ENCODE measurements around the gene RAB30. TPM values are rescaled to one million over a fixed set of nuclear protein-coding genes. Genes with fewer than 3 reads are reported as not detected.

RAB30 gene
- total RNA-seq, 2 experiments from 2014 or later: 76.2 to 79.2 TPM

DNA sequence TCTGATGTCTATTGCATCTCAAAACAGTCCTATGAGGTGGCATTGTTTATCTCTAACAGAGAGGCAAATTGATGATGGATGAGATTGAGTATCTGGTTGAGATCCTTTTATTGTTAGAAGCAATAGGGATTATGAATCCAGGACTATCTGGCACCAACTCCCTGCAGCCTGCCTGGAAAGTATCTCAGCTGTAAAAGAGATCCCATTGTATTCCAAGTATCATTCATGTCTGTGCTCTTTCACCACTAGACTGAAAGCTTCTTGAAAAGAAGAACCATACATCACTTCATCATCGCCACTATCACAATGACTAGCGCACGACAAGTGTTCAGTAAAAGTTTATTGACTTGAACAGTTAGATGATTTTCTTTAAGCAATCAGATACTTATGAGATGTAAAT lies 43.3 kb upstream of the RAB30 start:
- no peaks in the 10 kb centered on the region for H3K36me3 ChIP-seq (ENCODE audit: insufficient read depth, low read length)
- ATAC-seq (ENCODE audit: poor library complexity) (no peak), DNase-seq (no peak)
- Mint-ChIP-seq H3K4me1 (ENCODE audit: low read depth) (peaks cover 47% of the 10 kb centered on the region), H3K27me3 (no peaks in the 10 kb centered on the region), H3K4me3 (peak overlapping the region; percentile 49), H3K9me3 (no peaks in the 10 kb centered on the region), H3K36me3 (ENCODE audit: low read depth) (no peaks in the 10 kb centered on the region), H3K27ac (peak overlapping the region; percentile 40)
- POLR2A ChIA-PET: interaction anchor here (2.3 to 5.9 kb wide), 3 partner anchors 41 to 44 kb away, joined by 8 to 59 read pairs (median 12); partner anchors contain the start of genes PCF11 and RAB30
- H3K27ac ChIP-seq (ENCODE audit: low read depth in 1 of 2, low read length in 2 of 2): no peak overlapping the region
- no peak for TF ChIP-seq CTCF (IDR thresholded peaks at IDR 0.05)
- CTCF ChIA-PET: no interaction called here
- no peaks in the 10 kb centered on the region for H3K9me3 ChIP-seq (ENCODE audit: control insufficient read depth in 1 of 2, insufficient read depth in 1 of 2, low read length in 2 of 2)
- peaks cover 33% of the 10 kb centered on the region for H3K4me1 ChIP-seq (ENCODE audit: insufficient read depth, low read length)
- H3K27me3 ChIP-seq (ENCODE audit: control insufficient read depth in 1 of 2, insufficient read depth in 2 of 2, low read length in 2 of 2): no peaks in the 10 kb centered on the region
- H3K4me3 ChIP-seq (ENCODE audit: low read length): no peak overlapping the region
- intact Hi-C loops (cut with DNase I, micrococcal nuclease): loop anchor here (5.0 kb wide), 2 partner anchors 38 to 43 kb away; partner anchors contain the start of gene RAB30 (in 1 of the 2)

DNA sequence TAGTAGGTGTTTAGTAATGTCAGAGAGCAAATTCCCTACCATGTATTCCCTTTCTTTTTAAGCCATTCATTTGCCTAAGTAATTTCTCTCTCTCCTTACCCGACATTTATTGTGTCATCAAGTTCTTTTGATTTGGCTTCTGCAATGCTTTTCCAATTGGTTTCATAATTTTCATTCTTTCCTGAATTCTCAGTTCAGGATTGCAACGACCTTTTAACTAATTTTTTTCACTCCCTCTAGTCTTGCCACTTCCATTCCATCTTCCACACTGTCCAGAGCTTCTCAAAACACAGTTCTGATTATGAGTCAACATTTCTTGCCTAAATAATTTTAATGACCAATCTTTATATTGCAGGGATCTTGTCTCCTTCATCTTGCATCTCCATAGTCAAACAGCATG lies 41.2 kb upstream of the RAB30 start:
- H3K27ac Mint-ChIP-seq: no peak overlapping the region
- Histone ChIP-seq H3K27me3 (ENCODE audit: control insufficient read depth in 1 of 2, insufficient read depth in 2 of 2, low read length in 2 of 2) (no peaks in the 10 kb centered on the region), H3K36me3 (ENCODE audit: insufficient read depth, low read length) (no peaks in the 10 kb centered on the region), H3K4me3 (ENCODE audit: low read length) (no peak overlapping the region), H3K4me1 (ENCODE audit: insufficient read depth, low read length) (peaks cover 23% of the 10 kb centered on the region), H3K9me3 (ENCODE audit: control insufficient read depth in 1 of 2, insufficient read depth in 1 of 2, low read length in 2 of 2) (no peaks in the 10 kb centered on the region), H3K27ac (ENCODE audit: low read depth in 1 of 2, low read length in 2 of 2) (no peak overlapping the region)
- POLR2A ChIA-PET: interaction anchor here (1.1 kb wide), 1 partner anchor 44 kb away, joined by 5 read pairs; the partner anchor contains the start of gene PCF11
- intact Hi-C loops (cut with DNase I, micrococcal nuclease): no loop called here
- ATAC-seq (ENCODE audit: poor library complexity) (no peak), DNase-seq (no peak)
- CTCF ChIA-PET: no interaction called here
- H3K9me3 Mint-ChIP-seq: no peaks in the 10 kb centered on the region
- TF ChIP-seq CTCF (IDR thresholded peaks at IDR 0.05): no peak
- peaks cover 27% of the 10 kb centered on the region for H3K4me1 Mint-ChIP-seq (ENCODE audit: low read depth)
- H3K36me3 Mint-ChIP-seq (ENCODE audit: low read depth): no peaks in the 10 kb centered on the region
- H3K4me3 Mint-ChIP-seq: no peak overlapping the region
- no peaks in the 10 kb centered on the region for H3K27me3 Mint-ChIP-seq

DNA sequence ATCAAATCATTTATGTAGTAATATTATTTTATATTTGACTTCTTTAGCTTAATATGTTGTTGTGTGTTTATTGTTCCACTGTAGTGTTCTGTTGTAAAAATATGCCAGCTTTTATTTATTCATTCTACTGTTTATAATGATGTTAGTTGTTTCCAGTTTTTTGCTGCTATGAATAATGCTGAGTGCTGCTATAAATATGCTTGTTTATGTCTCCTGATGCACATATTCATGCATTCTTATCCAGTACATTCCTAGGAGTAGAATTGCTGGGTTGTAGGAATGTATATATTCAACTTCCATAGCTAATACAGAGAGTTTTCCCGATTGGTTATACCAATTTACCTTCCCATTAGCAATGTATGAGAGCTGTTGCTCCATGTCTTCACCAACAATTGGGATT lies 33.5 kb upstream of the RAB30 start:
- no peak overlapping the region for H3K27ac Mint-ChIP-seq
- no peaks in the 10 kb centered on the region for H3K9me3 ChIP-seq (ENCODE audit: control insufficient read depth in 1 of 2, insufficient read depth in 1 of 2, low read length in 2 of 2)
- ATAC-seq (ENCODE audit: poor library complexity): no peak
- no peak for DNase-seq
- peaks cover 6% of the 10 kb centered on the region for H3K27me3 Mint-ChIP-seq
- H3K36me3 ChIP-seq (ENCODE audit: insufficient read depth, low read length): no peaks in the 10 kb centered on the region
- H3K4me3 ChIP-seq (ENCODE audit: low read length): no peak overlapping the region
- no peaks in the 10 kb centered on the region for H3K36me3 Mint-ChIP-seq (ENCODE audit: low read depth)
- ChIA-PET POLR2A (interaction anchor here (1.0 to 1.8 kb wide), 3 partner anchors 15 to 84 kb away, joined by 3 to 6 read pairs (median 3); partner anchors contain the start of gene PCF11), CTCF (no interaction called here)
- H3K4me1 Mint-ChIP-seq (ENCODE audit: low read depth): no peaks in the 10 kb centered on the region
- intact Hi-C loops (cut with DNase I, micrococcal nuclease): no loop called here
- no peaks in the 10 kb centered on the region for H3K9me3 Mint-ChIP-seq
- no peak overlapping the region for H3K27ac ChIP-seq (ENCODE audit: low read depth in 1 of 2, low read length in 2 of 2)
- no peak for TF ChIP-seq CTCF (IDR thresholded peaks at IDR 0.05)
- no peaks in the 10 kb centered on the region for H3K27me3 ChIP-seq (ENCODE audit: control insufficient read depth in 1 of 2, insufficient read depth in 2 of 2, low read length in 2 of 2)
- no peaks in the 10 kb centered on the region for H3K4me1 ChIP-seq (ENCODE audit: insufficient read depth, low read length)
- H3K4me3 Mint-ChIP-seq: no peak overlapping the region
